ENCODE measurements around the gene U2AF1.
"Not testable (repeated sequence)": the region's sequence is repeated elsewhere in the genome, so short reads cannot be mapped to it uniquely, and the experiment has no call there.

U2AF1 gene

DNA sequence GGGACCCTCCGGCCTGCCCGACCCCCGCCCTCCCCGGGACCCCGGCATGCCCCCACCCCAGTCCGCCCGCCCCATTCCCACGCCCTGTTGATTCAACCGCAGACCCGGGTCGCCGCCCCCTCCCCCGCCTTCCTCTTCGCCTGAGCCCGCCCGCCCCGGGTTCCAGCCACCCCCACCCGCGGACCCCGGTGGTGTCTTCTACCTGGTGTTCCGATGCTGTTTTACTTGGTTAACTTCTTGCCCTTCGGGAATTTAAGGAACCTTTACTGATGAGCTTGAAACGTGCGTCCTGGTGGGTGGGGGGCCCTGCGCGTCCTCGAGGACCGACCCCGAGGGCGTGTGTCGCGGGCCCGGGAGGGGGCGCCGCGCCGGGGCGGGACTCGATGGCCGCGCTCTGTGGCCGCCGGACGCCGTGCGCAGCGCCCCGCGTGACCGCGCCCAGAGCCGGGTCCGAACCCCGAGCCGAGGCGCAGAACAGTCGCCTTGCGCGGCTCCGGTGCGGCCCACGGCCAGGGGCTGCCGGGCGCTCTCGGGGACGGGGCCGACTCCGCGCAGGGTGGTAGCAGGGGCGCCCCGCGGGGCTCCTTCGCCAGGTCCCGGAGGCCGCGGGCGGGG, 31.2 kb downstream of the U2AF1 start:
- DNase-seq = not testable (repeated sequence)

DNA sequence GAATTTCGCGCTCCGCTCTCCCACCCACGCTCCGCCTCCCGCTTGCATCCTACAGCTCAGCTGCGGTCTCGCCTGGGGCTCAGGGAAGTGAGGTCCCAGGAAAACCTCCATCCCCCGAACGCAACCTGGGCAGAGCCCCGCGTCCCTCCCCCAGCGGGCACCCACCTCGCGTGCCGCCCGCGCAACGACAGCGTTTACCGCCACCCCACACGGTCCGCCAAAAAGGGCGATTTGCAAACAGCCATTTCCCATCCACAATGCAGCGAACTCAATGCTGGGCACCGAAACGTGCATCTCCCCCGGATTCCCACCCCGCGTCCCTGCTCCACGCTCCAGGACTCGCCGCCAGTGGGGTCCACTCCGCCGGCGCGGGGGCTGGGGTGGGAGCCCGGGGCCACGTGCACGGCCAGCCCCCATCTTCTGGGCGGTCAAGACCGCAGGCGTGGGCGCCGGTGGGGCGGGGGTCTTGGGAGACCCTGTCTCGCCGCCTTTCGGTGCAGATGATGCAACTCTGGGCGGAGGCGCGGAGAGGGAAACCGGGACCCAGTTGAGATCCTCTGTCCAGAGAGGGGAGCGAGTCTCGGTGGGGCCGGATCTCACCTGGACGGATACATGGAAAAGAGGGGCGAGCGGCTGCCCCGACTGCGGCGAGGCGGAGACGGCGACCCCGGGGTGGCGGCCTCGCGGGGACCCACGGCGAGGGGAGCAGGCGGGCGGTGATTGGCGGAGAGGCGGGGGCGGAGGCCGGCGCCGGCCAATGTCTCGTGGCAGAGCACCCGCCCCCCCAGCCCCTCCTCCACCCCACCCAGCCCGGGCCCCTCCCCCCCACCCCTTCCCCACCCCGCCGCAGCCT, 32.0 kb downstream of the U2AF1 start, which contains the start of gene CBS:
CBS (minus strand) TSS at position 666 of the 853 bp plus-strand sequence. CDS start 3,642 bp downstream, outside the sequence.
- DNase-seq = not testable (repeated sequence)

DNA sequence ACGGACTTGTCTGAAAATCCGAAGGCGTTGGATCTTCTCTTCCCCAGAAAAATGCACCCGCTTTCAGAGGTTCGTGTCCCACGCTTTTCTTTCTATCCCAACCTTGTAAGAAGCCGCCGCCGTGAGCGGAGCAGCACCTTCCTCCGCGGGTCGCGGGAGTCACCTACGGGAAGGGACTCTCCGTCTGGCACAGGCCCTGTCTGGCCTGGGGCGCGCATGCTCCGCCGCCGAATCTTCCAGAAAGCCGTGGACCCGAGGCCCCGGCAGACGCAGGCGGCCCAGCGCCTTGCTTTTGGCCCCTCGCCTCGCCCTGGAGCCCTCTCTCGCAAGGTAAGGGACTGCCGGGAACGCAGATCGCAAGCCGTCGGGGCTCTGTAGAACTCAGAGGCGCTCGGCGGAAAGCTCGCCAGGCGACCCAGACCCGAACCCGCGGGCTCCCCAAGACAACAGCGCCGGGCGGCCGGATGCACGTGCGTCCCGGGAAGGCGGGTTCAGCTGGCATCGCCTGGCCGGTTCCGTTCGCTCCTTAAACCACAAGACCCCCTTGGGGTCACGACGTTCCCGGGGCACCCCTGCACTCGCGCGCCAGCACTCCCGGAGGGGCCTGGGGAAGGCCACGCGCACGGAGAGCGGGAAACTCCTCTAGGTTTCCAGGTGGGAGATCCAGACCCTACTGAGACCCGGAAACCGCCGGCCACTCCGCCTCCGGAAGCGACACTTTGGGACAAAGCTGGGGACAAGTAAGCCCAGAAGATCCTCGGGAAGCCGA, 32.8 kb downstream of the U2AF1 start:
- DNase-seq = not testable (repeated sequence)

DNA sequence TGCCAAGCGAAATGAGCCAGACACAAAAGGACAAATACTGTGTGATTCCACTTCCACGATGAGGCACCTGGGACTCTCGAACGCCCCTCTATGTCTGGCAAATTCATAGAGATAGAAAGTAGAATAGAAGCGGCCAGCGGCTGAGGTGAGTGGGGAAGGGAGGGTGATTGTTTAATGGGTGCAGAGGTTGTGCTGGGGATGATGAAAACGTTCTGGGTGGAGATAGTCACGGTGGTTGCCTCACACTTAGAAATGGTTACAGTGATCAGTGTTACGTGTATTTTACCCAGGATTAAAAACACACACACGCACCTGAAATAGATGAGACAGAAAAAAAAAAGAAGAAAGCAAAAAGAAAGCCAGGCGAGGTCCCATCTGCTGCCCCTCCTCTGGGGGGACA, 34.6 kb downstream of the U2AF1 start:
- not testable (repeated sequence) for DNase-seq

DNA sequence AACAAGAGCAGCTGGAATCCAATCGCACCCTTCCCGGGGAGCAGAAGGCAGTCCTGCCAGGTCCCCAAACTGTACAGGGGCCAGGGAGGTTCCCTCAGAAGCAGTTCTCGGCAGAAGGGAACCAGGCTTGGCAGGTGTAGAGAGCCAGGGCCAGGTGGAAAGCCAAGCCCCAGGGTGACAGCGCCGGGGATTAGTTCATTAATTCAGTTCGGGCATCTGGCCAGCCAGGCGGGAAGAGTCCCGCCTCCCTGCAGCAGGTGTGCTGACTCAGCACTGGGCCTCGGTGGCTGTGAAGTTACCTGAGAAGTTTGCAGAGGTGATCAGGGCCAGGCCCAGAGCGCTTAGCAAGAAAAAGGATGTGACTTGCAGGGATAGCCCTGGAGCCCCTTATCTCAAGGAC, 37.7 kb downstream of the U2AF1 start:
- DNase-seq = not testable (repeated sequence)

DNA sequence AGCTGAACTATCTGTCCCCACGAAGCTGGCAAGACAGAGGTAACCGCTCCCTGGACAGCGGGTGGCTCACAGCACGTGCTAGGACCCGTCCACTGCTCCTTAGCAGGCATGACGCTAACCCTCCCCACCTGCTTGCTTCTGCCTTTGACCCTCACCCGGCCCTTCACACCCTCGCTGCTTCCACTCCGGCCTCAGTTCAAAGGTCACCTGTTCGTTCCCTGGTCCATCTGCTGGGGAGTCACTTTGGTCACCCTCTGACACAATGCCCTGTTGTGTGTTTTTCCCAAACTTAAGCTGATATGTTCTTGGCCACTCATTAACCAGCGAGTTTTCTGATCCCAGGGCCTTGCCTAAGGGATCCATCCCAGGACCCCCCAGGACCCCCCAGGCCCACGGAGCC, 39.3 kb downstream of the U2AF1 start:
- not testable (repeated sequence) for DNase-seq

DNA sequence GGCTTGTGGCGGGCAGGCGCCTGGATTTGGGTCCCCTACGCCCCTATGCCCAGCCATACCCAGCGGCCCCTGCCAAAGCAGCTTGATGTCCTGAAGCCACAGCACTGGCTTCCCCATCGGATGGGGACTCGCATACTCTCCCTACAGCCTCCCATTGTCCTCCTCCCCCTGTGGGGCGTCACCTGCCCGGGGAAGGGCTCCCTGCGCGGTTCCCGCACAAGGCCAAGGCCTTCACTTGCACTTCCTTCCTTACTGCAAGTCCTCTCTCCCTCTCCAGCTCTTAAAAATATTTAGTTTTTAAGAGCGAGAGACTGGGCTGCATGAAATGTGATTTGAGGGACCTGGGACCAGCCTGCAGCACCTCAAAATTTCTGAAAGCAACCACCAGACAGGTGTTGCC, 40.7 kb downstream of the U2AF1 start:
- not testable (repeated sequence) for DNase-seq

DNA sequence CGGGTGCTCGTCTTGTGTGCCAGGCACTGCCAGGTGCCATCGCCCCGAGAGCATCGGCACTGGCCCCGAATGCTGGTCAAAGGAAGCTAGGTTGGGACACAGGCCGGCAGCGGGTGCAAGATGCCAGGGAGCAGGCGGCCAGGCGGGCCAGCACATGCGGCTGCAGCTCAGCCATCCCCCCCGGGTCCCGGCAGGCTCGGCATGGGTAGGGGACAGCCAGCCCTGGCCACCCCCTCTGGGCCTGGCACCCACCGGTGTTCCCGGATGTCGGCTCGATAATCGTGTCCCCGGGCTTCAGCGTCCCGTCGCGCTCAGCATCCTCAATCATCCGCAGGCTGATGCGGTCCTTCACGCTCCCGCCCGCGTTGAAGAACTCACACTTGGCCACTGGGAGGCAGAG, 41.4 kb downstream of the U2AF1 start:
- not testable (repeated sequence) for DNase-seq

DNA sequence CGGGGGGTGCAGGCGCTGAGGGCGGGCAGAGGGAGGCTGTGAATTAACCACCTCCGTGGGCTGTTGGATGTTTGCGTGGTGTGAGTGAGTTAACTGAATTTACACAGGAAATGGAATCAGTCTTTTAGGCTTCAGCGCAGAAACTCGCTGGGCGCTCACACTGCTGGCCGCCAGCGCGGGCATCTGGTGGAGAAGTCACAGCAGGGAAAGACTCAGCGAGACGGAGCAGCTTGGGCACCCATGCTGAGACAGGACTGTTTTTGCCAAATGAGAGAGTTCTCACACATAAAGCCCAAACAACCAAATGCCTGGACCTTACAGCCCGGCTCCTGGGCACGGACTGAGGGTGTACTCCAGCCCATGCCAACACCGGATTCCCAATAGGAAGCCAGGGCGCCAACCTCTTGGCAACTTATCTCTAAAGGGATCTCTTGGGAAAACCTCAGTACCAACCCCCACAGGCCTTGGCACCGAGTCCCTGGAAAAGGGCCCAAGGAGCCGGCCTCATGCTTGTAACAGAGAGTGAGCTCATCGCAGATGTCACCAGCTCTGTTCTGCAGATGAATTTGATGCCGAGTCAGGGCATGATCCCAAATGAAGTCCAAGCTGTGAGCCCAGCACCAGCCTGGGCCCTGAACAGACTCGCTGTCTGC, 43.0 kb downstream of the U2AF1 start:
- DNase-seq = not testable (repeated sequence)

DNA sequence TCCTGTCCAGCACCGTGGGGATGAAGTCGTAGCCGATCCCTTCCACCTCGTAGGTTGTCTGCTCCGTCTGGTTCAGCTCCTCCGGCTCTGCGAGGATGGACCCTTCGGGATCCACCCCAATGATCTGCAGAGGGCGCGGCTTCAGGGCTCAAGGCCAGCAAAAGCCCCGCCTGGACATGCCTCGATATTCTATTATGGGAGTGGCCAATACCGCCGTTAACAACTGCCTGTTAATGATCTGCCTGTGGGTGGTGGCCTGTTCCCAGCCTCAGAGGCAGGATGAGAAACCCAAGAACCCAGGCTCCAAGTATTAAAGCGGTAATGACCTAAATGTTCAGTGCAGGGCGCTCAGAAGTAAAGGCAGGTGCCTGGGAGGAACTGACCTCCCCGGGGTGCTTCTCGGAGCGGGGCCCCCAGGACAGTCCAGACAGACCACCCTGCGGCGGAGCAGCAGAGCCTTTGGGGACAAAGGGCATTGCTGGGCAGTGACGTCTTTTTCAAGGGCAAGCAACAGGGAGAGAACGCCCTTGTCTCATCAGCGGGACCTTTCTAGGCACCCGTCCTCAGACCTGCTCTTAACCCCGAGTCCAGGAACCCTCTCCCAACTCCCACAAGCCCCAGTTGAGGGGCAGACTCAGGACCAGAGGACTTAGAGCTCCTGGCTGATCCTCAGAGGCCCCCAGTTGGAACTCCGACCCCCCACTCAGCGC, 44.3 kb downstream of the U2AF1 start:
- not testable (repeated sequence) for DNase-seq

DNA sequence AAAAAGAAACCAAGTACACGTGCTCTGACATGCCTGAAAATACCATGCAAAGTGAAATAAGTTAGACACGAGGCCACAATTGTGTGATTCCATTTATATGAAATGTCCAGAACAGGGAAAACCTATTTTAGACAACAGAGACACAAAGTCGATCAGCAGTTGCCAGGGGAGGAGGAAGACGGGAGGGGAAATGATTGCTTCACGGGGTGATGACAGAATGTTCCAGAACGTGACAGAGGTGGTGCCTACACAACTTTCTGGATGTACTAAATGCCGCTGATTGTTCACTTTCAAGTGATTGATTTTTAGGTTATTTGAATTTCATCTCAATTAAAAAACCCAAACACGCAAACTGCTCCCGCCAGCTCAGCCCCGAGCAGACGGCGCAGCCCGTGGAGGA, 54.3 kb downstream of the U2AF1 start:
- not testable (repeated sequence) for DNase-seq

DNA sequence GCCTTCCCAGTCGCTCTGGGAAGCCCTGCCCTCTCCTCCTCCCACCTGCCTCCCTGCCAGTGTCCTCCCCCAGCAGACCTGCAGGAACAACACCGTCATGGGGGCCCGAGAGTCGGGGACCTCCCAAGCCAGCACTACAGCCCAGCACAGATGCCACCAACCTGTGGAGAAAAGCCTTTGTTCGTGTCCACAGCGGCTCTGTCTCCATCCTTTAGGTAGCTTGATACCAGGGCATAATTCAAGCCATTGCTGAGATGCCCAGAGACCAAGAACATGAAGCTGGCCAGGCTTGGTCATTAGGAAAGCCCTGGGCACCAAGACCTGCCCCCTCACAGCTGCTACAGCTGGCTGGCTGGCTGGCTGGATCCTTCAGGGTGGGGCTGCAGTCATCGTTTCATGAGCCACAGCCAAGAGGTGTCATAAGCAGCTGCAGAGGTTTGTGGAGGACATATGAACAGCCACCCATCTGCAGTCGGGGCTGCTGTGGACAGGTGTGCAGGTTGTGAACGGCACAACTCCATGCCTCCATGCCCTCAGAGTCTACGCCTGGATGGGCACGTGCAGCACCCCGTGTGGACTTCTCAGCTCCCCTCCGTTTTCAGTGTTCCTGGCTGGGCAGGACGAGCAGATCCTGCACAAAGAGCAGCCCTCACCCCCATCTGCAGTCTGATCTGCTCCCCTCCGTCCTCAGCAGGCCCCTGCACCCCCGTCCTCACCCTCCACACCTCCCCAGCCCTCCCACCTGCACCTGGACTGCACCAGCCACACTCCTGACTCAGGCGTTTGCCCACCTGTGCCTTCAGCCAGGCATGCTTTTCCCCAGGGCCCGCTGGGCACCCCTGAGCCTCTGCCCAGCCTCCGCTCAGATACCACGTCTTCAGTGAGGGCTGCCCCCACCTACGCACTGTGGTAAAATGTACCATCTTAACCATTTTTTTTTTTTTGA, 61.2 kb downstream of the U2AF1 start:
- DNase-seq = not testable (repeated sequence)

DNA sequence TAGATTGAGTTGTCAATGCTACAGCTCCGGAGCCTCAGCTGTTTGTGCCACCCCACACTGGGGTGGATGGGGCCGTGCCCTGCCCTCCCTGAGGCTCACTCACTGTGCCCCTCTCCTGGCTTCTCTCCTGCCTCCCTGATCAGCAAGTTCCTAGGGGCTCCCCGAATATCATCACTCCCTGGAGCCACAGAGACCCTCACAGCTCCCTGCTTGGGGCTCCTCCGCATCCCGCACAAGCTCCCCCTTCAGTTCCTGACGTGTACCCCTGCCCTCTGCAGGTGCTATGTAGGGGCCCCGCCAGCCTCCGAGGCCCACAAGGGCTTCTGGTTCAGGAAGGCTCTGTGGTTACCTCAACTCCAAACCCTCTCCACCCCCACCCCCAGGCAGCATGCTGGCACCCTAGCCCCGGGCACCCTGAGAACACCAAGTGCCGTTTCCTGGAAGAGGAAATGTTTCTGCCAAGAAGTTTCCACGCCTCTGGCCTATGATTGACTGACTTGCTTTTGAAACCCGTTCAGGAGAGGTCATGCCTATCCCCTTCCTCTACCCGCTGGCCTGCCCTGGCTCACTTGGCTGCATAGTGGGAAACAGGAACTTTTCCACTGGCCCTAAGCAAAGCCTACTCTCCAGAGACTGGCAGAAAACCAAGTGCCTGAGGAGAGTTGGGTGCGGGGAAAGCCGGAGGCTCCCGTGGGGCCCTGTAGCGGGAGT, 62.0 kb downstream of the U2AF1 start:
- DNase-seq = not testable (repeated sequence)

DNA sequence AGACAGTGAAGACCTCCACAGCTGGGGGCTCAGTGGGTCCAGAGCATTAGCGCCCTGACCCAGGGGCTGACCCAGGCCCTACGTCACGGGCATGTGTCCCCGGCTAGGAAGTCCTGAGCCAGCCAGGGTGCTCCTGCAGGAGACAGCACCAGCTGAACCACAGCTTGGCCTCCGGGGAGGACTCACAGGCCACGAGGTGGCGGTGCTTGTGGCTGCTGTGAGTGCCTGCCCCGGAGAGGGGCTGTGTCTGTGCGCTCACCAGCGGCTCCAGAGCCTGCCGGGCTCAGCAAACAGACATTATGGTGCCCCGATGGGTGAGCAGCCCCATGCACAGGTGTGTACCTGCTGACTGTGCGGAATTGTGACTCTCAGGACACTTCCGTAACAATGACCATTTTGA, 62.8 kb downstream of the U2AF1 start:
- not testable (repeated sequence) for DNase-seq

DNA sequence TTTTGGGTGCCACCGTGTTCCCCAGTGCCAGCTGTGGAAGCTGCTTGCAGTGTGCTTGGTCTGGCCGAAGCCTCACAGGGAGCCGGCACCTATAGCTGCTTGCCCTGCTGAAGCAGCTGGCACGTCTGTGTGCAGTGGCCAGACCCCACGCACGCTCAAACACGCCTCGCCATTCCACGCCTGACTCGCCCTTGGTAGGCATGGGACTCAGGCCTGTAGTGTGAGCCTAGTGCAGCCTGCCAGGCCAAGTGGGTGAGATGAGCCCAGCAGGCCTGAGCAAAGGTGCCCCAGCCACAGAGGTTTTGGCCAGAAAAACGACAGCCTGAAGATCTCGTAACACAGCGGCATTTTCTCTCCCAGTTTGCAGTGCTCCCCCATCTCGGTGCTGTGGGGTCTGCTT, 64.1 kb downstream of the U2AF1 start:
- DNase-seq = not testable (repeated sequence)

All from NCI-H2081 treated with DMSO at 0.1 percent for 48 hours (cell line).